ENCODE measurements around the gene ZYX.
"Not testable (repeated sequence)": the region's sequence is repeated elsewhere in the genome, so short reads cannot be mapped to it uniquely, and the experiment has no call there.

ZYX gene

DNA sequence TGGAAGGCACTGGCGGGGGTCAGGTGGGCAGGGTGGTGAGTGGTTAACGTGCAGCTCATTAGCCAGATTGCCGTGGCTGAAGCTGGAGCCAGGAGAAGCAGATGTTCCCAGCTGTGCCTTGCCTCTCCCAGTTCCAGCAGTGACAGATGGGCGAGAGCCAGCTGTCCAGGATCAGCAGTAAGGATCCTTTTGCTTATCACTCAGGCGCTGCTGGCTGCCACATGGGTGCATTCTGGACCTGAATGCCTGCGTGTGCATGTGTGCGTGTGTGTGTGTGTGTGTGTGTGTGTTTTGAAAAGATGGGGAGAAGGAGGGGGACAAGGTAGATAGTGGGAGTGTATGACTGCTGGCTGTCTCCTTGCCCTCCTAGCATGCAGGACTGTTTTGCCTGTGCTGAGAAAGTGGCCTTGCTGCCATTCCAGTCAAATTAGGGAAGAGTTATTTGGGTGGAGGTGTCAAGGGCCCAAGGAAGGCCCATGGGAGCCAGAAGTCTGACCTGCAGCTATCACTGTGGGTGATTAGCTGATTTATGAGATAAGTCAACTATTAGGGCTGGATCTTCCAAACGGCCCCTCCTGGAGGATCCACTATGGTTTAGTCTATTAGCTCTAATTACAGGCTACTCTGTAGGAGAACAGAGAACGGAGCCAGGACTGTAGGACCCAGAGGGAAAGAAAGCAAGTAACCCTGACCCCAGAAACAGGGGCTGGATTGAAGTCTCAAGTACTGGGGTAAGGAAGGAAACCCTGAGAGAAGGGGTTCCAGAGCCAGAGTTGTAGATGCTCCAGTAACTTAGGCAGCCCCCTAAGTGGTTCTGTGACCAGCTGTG, 24.2 kb downstream of the ZYX start:
- H3K4me3 ChIP-seq (ENCODE audit: low read length): no peak overlapping the region
- no peak for TF ChIP-seq ZNF274 (IDR thresholded peaks at IDR 0.05; ENCODE audit: low read depth, low read length)

DNA sequence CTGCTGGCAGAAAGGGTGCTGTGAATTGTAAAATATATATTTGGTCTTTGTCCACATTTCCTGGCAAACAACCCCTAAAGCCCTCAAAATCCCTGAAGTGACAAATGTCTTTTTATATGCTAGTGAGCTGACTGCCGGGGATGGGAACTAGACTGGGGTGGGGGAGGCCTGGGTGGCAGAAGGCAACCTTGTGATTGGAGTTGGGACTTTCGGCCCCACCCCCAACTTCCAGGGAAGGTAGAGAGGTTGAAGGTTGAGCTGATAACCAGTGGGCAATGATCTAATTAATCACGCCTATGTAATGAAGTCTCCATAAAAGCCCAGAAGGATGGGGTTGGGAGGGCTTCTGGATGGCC, 24.8 kb downstream of the ZYX start:
- TF ChIP-seq ZNF274 (IDR thresholded peaks at IDR 0.05; ENCODE audit: low read depth, low read length): no peak
- H3K4me3 ChIP-seq (ENCODE audit: low read length): no peak overlapping the region

DNA sequence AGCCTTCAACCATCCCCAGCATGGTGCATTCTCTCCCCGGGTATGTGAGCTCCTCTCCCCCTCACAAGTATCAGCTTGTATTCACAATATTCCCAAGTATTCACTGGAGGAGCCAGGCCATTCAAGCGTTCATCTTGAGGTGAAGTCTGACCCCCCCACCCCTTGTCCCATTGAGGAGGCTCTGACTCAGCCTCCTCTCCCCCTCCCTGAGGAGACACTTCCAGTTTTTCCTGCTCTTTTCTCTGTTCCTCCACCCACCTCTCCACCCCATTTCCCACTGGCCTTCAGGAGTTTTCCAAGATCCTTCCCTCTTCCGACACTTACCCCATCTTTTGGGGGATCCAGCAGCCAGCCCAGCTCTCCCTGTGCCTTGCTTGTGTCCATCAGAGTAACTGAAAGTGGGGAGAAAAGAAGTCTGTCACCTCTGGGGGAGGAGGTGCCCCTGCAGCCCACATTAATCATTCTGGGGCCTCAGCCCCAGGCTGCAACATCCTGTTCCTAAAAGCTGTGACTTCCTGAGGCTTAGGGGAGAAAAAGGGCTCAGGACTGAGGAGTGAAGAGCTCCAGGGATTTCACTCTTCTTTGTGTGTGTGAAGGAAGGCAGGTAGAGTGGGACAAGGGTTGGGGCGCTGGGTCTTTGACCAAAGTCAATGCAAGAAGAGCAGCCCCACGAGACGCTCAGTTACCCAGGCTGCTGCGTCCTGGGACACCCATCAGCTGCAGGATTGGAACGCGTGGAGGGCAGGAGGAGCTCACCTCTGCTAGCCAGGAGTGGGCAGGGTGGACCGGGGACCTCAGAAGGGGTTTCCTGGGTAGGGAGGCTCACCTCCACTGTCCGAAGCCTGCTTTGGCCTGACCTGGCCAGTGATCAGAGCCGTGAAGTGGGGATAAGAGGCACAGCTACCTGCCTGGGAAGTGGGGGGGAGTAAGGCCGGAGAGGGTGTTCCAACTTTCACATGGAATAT, 26.4 kb downstream of the ZYX start:
- H3K4me3 ChIP-seq (ENCODE audit: low read length): no peak overlapping the region
- no peak for TF ChIP-seq ZNF274 (IDR thresholded peaks at IDR 0.05; ENCODE audit: low read depth, low read length)

DNA sequence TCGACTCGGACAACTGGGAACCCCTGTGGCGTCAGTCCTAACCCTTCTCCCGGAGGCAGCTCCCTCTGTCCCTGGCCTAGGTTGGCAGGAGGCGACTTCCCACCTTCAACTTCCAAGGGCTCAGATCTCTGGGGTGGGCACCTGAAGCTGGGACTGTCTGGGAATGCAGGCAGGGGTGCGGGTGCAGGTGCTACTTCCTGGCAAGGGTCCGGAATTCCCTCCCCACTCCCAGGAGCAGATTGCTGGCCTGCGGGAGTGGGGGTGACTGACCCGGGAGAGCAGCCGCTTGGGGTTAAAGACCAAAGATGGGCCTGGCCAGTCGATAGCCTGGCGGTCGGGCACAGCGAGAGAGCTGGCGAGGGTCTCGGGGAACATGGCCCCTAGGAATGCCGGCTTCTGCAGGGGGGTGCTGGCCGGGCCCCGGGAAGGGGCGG, 27.1 kb downstream of the ZYX start:
- H3K4me3 ChIP-seq (ENCODE audit: low read length): no peak overlapping the region
- TF ChIP-seq ZNF274 (IDR thresholded peaks at IDR 0.05; ENCODE audit: low read depth, low read length): no peak

DNA sequence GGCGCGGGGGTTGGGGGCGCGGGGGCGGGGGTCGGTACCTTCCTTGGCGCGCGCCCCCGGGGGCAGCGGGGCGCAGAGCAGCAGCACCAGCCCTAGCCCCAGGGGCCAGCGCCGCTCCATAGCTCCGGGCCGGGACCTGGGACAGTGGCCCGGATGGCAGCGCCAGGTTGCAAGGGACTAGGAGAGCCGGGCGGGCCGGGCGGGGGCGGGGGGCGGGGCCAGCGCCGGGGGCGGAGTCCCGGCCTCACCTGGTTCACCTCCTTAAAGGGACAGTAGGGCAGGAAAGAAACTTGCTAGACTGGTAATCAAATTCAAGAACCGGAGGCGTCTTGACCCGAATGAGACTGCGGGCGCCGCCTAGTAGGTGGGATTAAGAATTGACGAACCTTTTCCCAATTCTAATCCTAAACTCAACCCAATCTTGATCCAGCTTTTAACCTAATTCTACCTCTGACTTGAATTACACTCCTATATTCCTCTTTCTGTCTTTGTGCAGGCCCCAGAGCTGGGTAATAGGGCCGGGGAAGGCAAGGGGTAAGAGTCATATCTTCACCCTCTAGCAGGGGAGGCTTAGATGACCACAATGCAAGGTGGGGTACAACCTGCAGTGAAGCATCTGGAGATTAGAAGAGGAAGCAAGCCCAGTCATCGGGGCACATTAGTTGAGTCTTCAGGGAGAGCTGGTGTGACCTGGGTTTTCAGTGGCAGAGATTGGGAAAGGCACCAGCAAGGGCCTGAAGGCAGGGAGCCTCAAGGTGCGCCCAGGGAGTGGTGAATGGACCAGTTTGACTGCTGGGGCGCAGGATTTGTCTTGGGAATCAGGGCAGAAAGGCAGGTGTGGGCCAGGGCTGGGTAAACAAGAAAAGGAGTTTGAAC, 27.8 kb downstream of the ZYX start, which contains the start of gene EPHA1:
Gene EPHA1 (minus strand): TSS at position 171 of the 876 bp plus-strand sequence. CDS start 51 bp downstream, at position 120.
- TF ChIP-seq ZNF274 (IDR thresholded peaks at IDR 0.05; ENCODE audit: low read depth, low read length): no peak
- no peak within 1 kb of the TSS for H3K4me3 ChIP-seq (ENCODE audit: low read length)

DNA sequence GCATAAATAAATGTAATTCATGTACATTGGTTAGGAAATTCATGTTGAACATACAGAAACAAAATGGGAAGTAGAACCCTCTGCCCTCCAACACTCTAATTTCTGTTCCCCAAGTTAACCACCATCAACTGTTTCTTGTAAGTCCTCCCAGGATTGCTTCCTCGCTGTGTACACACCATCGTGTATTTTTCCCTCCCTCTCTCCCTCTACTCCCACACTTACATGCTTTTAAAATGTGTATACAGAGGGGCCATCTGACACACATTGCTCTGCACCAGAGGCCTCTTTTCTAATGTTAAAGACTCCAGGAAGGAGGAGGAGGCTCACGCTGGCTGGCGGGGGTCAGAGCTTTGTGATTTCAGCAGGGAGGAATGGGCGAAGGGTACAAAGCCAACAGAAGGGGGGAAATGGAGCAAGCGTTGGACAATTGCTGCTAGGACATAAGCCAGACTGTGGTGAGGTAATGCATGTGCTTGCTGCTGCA, 29.4 kb downstream of the ZYX start:
- no peak overlapping the region for H3K4me3 ChIP-seq (ENCODE audit: low read length)
- no peak for TF ChIP-seq ZNF274 (IDR thresholded peaks at IDR 0.05; ENCODE audit: low read depth, low read length)

DNA sequence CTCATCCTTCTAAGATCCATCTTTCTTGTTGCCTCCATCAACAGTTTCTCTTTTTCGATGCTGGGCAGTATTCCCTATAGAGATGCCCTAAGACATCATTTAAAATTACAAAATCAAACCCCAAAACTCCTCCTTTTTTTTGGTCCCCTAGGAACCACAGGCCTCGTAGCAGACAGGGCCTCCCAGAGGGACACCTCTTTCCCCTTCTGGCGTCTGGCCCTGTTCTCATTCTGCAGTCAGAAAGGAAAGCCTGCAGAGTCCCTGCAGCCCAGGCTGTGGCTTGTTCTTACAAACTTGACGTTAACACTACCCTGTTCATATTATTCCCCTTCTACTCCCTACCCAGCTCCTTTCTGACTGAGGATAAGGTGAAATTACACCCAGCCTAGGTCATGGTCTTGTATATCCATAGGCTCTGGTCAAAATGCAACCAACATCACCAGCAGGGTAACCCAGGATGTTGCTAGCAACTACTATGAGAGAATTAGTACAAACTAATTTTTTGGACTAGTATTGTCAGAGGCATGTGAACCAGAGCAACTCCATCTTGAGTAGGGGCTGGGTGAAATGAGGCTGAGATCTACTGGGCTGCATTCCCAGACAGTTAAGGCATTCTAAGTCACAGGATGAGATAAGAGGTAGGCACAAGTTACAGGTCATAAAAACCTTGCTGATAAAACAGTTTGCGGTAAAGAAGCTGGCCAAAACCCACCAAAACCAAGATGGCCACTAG, 31.0 kb downstream of the ZYX start:
- no peak overlapping the region for H3K4me3 ChIP-seq (ENCODE audit: low read length)
- no peak for TF ChIP-seq ZNF274 (IDR thresholded peaks at IDR 0.05; ENCODE audit: low read depth, low read length)

DNA sequence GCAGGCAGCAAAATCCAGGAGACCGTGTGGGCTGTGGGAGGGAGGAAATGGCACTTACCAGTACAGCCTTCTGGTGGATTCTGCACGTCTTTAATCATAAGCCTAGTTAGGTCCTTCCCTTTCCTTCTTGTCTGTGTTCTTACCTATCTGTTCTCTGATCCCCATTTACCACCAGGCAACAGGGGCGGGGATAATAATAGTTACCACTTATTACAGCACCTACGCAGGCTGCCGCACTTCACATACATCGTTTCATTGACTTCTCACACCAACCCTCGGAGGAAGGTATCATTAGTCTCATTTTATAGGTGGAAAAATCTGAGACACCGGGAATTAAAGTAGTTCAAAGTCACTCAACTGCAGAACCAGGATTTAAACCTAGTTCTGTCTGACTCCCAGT, 32.0 kb downstream of the ZYX start:
- H3K4me3 ChIP-seq (ENCODE audit: low read length): no peak overlapping the region
- TF ChIP-seq ZNF274 (IDR thresholded peaks at IDR 0.05; ENCODE audit: low read depth, low read length): no peak

DNA sequence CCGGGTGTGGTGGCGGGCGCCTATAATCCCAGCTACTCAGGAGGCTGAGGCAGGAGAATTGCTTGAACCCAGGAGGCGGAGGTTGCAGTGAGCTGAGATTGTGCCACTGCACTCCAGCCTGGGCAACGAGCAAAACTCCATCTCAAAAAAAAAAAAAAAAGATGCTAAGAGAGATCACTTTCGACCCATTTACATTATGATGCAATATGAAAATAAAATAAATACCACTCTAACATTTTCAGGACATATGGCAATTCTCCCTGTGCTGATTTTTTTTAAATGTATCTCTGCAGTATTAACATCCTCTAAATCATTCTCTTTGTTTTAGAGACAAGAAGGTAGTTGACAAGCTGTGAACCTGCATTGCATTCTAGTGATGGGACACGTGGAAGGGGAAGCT, 34.1 kb downstream of the ZYX start:
- H3K4me3 ChIP-seq (ENCODE audit: low read length): not testable (repeated sequence)

DNA sequence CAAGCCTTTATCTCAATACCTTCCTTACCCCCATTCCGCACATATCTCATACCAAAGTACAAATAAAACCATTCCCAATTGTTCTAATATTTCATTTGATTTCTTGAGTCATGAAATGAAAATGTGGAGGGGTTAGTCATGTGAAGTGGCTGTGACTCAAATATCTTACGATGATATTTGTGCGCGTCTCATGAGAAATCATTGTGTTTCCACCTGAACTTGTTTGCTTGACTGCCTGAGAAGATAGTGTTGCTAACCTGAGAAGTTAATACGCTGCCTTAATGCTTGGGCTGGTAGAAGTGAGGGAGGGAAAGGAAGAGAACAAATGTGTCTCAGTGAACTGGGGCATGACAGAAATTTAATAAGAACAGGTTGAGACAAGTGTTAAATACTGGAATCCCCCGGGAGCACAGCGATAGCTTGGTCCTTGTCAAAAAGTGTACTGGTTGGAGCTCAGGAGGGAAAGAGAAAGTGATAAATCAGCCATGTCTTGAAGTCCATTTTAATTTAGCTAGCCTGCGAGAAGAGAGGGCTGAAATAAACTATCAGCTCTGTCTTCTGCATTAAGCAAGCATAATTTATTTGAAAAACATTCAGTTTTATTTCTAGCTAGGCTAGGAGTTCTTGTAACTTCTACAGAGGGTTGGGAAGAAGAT, 34.7 kb downstream of the ZYX start:
- TF ChIP-seq ZNF274 (IDR thresholded peaks at IDR 0.05; ENCODE audit: low read depth, low read length): no peak

DNA sequence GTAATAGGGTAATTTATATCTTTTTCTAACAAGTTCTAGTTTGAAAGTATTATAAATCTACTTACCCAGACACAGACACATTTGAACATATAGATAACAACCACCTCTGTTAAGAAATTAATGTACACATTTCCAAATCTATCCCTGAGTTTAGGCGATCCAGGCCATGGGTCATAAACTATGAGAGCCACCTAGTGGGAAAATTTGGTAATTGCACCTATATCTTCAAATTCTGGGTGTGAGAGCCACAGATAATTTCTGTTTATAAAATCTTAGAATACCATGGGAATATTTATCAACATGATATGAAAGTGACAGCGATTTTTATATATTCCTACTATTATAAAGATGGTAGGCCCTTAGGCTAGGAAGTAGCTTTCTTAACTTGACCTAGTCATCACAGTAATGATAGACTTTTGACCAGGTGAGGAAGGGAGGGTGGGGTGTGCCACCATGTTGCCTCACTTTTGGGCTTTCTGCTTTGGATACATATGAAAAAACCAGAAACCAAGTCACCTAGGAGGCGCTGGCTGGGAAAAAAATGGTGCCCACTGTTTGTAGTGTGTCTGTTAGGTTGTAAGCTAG, 35.5 kb downstream of the ZYX start:
- H3K4me3 ChIP-seq (ENCODE audit: low read length): no peak overlapping the region
- no peak for TF ChIP-seq ZNF274 (IDR thresholded peaks at IDR 0.05; ENCODE audit: low read depth, low read length)

More for the DNA sequence above, 34.7 kb downstream of the ZYX start:
- no peak overlapping the region for H3K4me3 ChIP-seq (ENCODE audit: low read length)

DNA sequence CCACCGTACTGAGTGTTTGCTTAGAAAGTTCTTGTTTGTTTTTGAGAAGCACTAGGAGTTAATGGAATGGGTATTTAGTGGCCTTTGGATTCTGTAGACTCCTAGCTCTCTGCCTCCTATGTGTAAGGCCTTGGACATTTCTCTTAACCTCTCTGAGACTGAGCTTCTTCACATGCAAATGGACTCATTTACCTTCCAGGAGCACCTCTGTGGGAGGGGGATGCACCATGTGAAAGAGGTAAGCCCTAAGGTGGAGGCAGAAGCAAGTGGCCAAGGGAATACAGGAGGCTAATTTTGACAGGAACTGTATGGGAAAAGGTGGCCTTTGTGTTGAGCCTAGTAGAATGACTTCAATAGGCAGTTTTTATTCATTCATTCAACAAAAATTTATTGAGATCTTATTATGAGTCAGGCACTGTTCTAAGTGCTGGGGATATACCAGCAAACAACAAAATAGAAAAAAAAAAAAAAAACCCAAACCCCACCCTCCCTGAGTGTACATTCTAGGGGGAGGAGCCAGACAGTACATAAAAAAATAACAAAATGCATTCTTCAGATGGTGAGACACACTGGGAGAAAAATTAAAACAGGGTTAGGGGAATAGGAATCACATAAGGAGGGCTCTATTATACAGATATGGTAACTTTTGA, 36.7 kb downstream of the ZYX start:
- no peak for TF ChIP-seq ZNF274 (IDR thresholded peaks at IDR 0.05; ENCODE audit: low read depth, low read length)
- no peak overlapping the region for H3K4me3 ChIP-seq (ENCODE audit: low read length)
